ENCODE measurements around the gene RHOBTB3. TPM values are rescaled to one million over a fixed set of nuclear protein-coding genes. Genes with fewer than 3 reads are reported as not detected.

The RHOBTB3 gene
- total and polyA plus RNA-seq, 2 donors (not counting 1 experiment from before 2014, with no cell fraction given), result 337 to 338 TPM

DNA sequence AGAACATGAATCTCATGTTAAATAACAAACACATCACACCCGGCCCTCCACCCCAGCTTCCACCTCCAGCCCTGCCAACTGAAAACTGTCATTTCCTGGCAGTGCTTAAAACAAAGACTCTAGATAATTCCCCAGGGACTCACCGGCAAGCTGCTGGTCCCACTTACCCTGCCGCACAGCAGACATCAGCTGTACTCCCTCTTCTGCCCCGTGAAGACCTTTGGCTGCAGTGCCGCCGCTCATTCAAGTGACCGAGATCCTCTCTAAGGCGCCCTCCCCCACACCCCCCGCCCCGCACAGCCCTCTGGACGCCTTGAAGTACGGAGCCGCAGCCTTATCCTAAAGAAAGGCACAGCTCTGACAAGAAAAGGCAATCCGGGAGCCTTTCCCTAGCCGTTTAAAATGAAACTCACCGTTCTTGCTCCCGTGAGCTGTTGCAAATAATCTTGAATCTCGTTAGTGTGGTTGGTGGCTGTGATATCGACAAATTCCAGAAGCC, 91.0 kb downstream of the RHOBTB3 start:
- Histone ChIP-seq H3K4me3 (replicated peaks in 1 of 4; ENCODE audit: control extremely low read depth in 1 of 4, insufficient read depth in 1 of 4, low read depth in 3 of 4, low read length in 4 of 4) (peak overlapping the region; percentile 85 to 98 (median 94)), H2AFZ (ENCODE audit: low read length) (peak overlapping the region; percentile 47), H3K36me3 (ENCODE audit: control insufficient read depth, insufficient read depth, low read length) (no peaks in the 10 kb centered on the region), H3K27me3 (ENCODE audit: control insufficient read depth, insufficient read depth, low read length) (no peaks in the 10 kb centered on the region), H3K9ac (ENCODE audit: insufficient read depth, low read length) (peak overlapping the region; percentile 69), H3K4me1 (ENCODE audit: control insufficient read depth, extremely low read depth, insufficient read depth, low read length) (peaks cover 13% of the 10 kb centered on the region), H4K20me1 (ENCODE audit: control insufficient read depth, extremely low read depth, insufficient read depth, low read length) (no peaks in the 10 kb centered on the region), H3K9me3 (ENCODE audit: control insufficient read depth, insufficient read depth, low read depth, low read length) (no peaks in the 10 kb centered on the region), H3K27ac (ENCODE audit: insufficient read depth, low read length) (peak overlapping the region; percentile 83), H3K4me2 (ENCODE audit: extremely low read depth, insufficient read depth, low read length) (peak overlapping the region; percentile 94), H3K79me2 (ENCODE audit: control insufficient read depth, insufficient read depth, low read length) (peaks cover 47% of the 10 kb centered on the region)
- no peak for TF ChIP-seq EZH2 (IDR thresholded peaks at IDR 0.05; ENCODE audit: low read length, missing control alignments)
- TF ChIP-seq, protein P1, sequence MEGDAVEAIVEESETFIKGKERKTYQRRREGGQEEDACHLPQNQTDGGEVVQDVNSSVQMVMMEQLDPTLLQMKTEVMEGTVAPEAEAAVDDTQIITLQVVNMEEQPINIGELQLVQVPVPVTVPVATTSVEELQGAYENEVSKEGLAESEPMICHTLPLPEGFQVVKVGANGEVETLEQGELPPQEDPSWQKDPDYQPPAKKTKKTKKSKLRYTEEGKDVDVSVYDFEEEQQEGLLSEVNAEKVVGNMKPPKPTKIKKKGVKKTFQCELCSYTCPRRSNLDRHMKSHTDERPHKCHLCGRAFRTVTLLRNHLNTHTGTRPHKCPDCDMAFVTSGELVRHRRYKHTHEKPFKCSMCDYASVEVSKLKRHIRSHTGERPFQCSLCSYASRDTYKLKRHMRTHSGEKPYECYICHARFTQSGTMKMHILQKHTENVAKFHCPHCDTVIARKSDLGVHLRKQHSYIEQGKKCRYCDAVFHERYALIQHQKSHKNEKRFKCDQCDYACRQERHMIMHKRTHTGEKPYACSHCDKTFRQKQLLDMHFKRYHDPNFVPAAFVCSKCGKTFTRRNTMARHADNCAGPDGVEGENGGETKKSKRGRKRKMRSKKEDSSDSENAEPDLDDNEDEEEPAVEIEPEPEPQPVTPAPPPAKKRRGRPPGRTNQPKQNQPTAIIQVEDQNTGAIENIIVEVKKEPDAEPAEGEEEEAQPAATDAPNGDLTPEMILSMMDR (conservative IDR thresholded peaks at IDR 0.05 in 1 of 2, IDR thresholded peaks at IDR 0.05 in 1 of 2; ENCODE audit: low read depth in 1 of 2, low read length in 2 of 2), result no peak
- peak; percentile 40 to 54 for DNase-seq (ENCODE audit: low read depth in 2 of 2)

DNA sequence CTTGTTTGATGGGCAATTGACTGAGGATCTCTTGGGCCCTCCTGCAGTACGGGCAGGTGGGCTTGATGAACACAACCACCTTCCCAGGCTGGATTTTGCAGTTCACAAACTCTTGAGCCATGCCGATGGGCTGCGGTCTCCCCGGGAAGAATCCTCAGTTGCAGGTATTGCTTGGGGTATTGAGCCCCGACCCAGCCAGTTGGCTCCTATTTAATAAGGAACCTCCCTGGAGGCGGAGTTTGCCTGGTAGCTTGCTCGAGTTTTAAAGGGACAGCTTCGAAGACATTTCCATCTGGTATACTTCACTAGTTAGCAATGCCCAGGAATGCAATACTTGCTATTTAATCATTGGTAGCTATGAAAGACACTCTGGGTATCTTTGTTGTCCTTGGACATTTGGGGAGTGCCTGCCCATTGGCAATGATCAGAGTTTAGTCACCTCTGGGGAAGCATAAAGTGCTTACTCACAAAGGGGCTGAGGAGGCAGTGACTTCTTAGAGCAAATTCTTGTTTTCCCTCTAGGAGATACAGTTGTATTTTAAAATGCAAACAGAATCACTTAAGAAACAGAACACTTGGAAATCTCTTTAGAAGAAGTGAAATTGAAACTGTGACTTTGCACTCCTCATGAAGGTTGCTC, 91.5 kb downstream of the RHOBTB3 start, which contains the start of gene GLRX:
GLRX (minus strand) TSS at position 185 of the 640 bp plus-strand sequence; CDS start at position 121, 64 bp downstream.
- peaks cover 43% of the 10 kb centered on the region for H3K79me2 ChIP-seq (ENCODE audit: control insufficient read depth, insufficient read depth, low read length)
- no peaks in the 10 kb centered on the region for H4K20me1 ChIP-seq (ENCODE audit: control insufficient read depth, extremely low read depth, insufficient read depth, low read length)
- H3K9ac ChIP-seq (ENCODE audit: insufficient read depth, low read length), result peak within 1 kb of the TSS; percentile 69
- peak; percentile 88 to 94 for DNase-seq (ENCODE audit: low read depth in 2 of 2)
- H3K4me1 ChIP-seq (ENCODE audit: control insufficient read depth, extremely low read depth, insufficient read depth, low read length), result peaks cover 13% of the 10 kb centered on the region
- H3K4me2 ChIP-seq (ENCODE audit: extremely low read depth, insufficient read depth, low read length), result peak within 1 kb of the TSS; percentile 94
- H3K9me3 ChIP-seq (ENCODE audit: control insufficient read depth, insufficient read depth, low read depth, low read length), result no peaks in the 10 kb centered on the region
- peak within 1 kb of the TSS; percentile 47 for H2AFZ ChIP-seq (ENCODE audit: low read length)
- TF ChIP-seq EZH2 (IDR thresholded peaks at IDR 0.05; ENCODE audit: low read length, missing control alignments), result no peak
- TF ChIP-seq, protein P1 (conservative IDR thresholded peaks at IDR 0.05 in 1 of 2, IDR thresholded peaks at IDR 0.05 in 1 of 2; ENCODE audit: low read depth in 1 of 2, low read length in 2 of 2), result no peak
- H3K27me3 ChIP-seq (ENCODE audit: control insufficient read depth, insufficient read depth, low read length), result no peaks in the 10 kb centered on the region
- H3K4me3 ChIP-seq (replicated peaks in 1 of 4; ENCODE audit: control extremely low read depth in 1 of 4, insufficient read depth in 1 of 4, low read depth in 3 of 4, low read length in 4 of 4), result peak within 1 kb of the TSS; percentile 85 to 98 (median 94)
- H3K36me3 ChIP-seq (ENCODE audit: control insufficient read depth, insufficient read depth, low read length), result no peaks in the 10 kb centered on the region
- H3K27ac ChIP-seq (ENCODE audit: insufficient read depth, low read length), result peak within 1 kb of the TSS; percentile 93

DNA sequence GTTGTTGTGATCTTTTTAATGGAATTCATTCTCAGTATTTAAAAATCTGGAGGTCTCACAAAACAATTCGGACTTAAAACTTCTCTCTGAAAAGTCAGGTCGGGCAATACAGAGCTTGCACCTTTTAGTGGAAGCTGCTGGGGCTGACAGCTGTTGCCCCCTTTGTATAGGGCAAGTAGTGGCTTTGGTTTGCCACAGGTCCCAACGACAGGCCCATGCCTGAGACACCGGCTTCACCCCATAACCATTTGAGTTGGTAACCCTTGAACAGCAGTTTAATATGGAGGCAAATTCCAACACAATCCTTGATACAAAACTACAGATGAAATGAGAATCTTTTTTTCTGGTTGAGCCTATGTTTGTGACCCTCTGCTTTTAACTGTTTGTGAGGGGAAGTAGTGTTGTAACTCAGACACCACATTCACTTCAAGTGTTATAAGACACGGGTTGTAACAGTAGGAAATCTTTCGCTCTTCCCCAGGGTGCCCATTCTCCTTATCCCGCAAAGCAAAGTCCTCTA, 92.1 kb downstream of the RHOBTB3 start:
- no peak for DNase-seq (ENCODE audit: low read depth in 2 of 2)
- TF ChIP-seq, protein P1 (conservative IDR thresholded peaks at IDR 0.05 in 1 of 2, IDR thresholded peaks at IDR 0.05 in 1 of 2; ENCODE audit: low read depth in 1 of 2, low read length in 2 of 2), result no peak
- TF ChIP-seq EZH2 (IDR thresholded peaks at IDR 0.05; ENCODE audit: low read length, missing control alignments), result no peak
- Histone ChIP-seq H3K36me3 (ENCODE audit: control insufficient read depth, insufficient read depth, low read length) (no peaks in the 10 kb centered on the region), H2AFZ (ENCODE audit: low read length) (no peak overlapping the region), H3K9ac (ENCODE audit: insufficient read depth, low read length) (peak overlapping the region; percentile 66), H3K4me3 (replicated peaks in 1 of 4; ENCODE audit: control extremely low read depth in 1 of 4, insufficient read depth in 1 of 4, low read depth in 3 of 4, low read length in 4 of 4) (peak overlapping the region; percentile 20 to 98 (median 58)), H3K9me3 (ENCODE audit: control insufficient read depth, insufficient read depth, low read depth, low read length) (no peaks in the 10 kb centered on the region), H3K4me2 (ENCODE audit: extremely low read depth, insufficient read depth, low read length) (peak overlapping the region; percentile 83), H3K4me1 (ENCODE audit: control insufficient read depth, extremely low read depth, insufficient read depth, low read length) (peaks cover 13% of the 10 kb centered on the region), H3K27ac (ENCODE audit: insufficient read depth, low read length) (peak overlapping the region; percentile 93), H4K20me1 (ENCODE audit: control insufficient read depth, extremely low read depth, insufficient read depth, low read length) (no peaks in the 10 kb centered on the region), H3K79me2 (ENCODE audit: control insufficient read depth, insufficient read depth, low read length) (peaks cover 38% of the 10 kb centered on the region), H3K27me3 (ENCODE audit: control insufficient read depth, insufficient read depth, low read length) (no peaks in the 10 kb centered on the region)

All from fibroblast of lung (primary cell).